ENCODE measurements around the gene MUC20.

DNA sequence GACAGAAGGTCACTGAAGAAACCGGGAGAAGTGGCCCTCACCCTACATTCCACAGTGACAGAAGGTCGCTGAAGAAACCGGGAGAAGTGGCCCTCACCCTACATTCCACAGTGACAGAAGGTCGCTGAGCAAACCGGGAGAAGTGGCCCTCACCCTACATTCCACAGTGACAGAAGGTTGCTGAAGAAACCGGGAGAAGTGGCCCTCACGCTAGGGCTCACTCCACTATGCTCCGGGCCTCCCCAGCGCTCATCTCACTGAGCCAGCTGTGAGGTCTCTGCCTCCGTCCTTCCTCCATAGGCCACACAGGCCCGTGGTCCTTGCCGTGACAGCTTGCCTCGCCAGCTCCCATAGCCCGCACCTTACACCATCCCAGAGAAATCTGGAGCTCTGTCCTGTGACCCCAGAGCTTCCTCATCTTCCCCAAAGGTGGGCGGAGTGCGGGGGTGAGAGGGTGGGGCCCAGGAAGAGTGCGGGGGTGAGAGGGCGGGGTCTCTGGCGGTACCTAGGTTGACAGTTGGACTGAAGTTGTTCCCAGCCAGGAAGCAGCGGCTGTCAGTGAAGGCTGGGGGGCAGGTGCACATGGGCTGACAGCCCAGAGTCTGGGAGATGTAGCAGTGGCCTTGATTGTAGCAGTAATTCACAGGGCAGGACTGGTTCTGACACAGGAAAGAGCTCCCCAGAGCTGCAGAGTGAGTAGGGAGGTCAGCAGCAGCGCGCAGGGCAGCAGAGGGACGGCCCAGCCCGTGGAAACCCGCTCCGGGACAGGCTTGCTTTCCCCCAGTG, 32.0 kb downstream of the MUC20 start:
- TF ChIP-seq ZNF274 (IDR thresholded peaks at IDR 0.05; ENCODE audit: low read depth, low read length): no peak
- TF ChIP-seq SUZ12 (IDR thresholded peaks at IDR 0.05; ENCODE audit: extremely low read depth, insufficient read depth, insufficient read length): no peak
- no peak for TF ChIP-seq YY1 (IDR thresholded peaks at IDR 0.05; ENCODE audit: insufficient read depth, insufficient read length)

Data from NT2/D1 (cell line).